Panc1 (cell line): Measurements from ENCODE around the gene EWSR1. TPM values are rescaled to one million over a fixed set of nuclear protein-coding genes. Genes with fewer than 3 reads are reported as not detected.

Source experiments
- ATAC-seq: fragments of 200-7000 bp; cut with Tn5 transposase; 2 replicates; pipeline ENCODE4 v1.9.1; 2020; ENCODE audit warnings: mild to moderate bottlenecking, moderate library complexity
- BruUV-seq: library from RNA; stranded (reverse); fragments of 400-500 nt; replicated peaks from 2 replicates; lab custom pipeline; 2021; lab: Mats Ljungman, UMichigan
- CTCF ChIA-PET: fragments of 300-600 bp; sonication (Branson Sonifier 250); formaldehyde crosslinking; loops from one replicate; lab custom pipeline; 2022; ENCODE audit warnings: antibody characterized with exemption; lab: Charles Lee
- POLR2A ChIA-PET: fragments of 300-600 bp; sonication (Branson Sonifier 250); formaldehyde crosslinking; loops from one replicate; lab custom pipeline; 2022; ENCODE audit warnings: antibody characterized with exemption; lab: Charles Lee
- DNase-seq: peaks from one replicate; pipeline ENCODE4 v3.0.0-alpha.2; 2010; ENCODE audit warnings: low read depth, low spot score
- H3K27ac ChIP-seq: 2 replicates; pipeline ENCODE4 v1.5.1; 2011; ENCODE audit warnings: mild to moderate bottlenecking, low read length, inconsistent platforms
- H3K27me3 ChIP-seq: fragments of 200-500 bp; sonication (Bioruptor generic); 2 replicates; pipeline ENCODE4 v1.6.0; 2014; ENCODE audit warnings: low read length, inconsistent platforms; ENCODE audit not compliant: control insufficient read depth, insufficient read depth
- H3K36me3 ChIP-seq: fragments of 200-500 bp; sonication (Bioruptor generic); 2 replicates; pipeline ENCODE4 v1.5.1; 2014; ENCODE audit warnings: inconsistent platforms, mild to moderate bottlenecking, low read length, moderate library complexity; ENCODE audit not compliant: control insufficient read depth, insufficient read depth
- H3K4me1 ChIP-seq: 2 replicates; pipeline ENCODE4 v1.5.1; 2011; ENCODE audit warnings: inconsistent platforms, mild to moderate bottlenecking, low read length, moderate library complexity; ENCODE audit not compliant: control insufficient read depth, insufficient read depth
- H3K4me3 ChIP-seq, 2 experiments: 2 replicates each; pipeline ENCODE4 v1.5.1; 2011 to 2012; ENCODE audit warnings: low read depth in 2 of 2, low read length in 2 of 2, mild to moderate bottlenecking in 2 of 2, inconsistent platforms in 1 of 2, moderate library complexity in 1 of 2
- H3K9me3 ChIP-seq: fragments of 200-500 bp; sonication (Bioruptor generic); 2 replicates; pipeline ENCODE4 v1.5.1; 2014; ENCODE audit warnings: low read depth, mild to moderate bottlenecking, inconsistent platforms, low read length, moderate library complexity; ENCODE audit not compliant: control insufficient read depth, insufficient read depth
- POLR2AphosphoS5 ChIP-seq: IDR thresholded peaks from 2 replicates; pipeline ENCODE4 v1.6.1; 2012; ENCODE audit warnings: mild to moderate bottlenecking, low read depth, low read length, moderate library complexity
- SIN3A ChIP-seq: IDR thresholded peaks from 2 replicates; pipeline ENCODE4 v1.6.1; 2012; ENCODE audit warnings: low read depth, mild to moderate bottlenecking, low read length, moderate library complexity, borderline replicate concordance; ENCODE audit not compliant: insufficient read depth
- TCF7L2 ChIP-seq: IDR thresholded peaks from 2 replicates; pipeline ENCODE4 v1.6.1; 2011; ENCODE audit warnings: mild to moderate bottlenecking, low read depth, low read length, inconsistent platforms
- in situ Hi-C: cut with HindIII; loops from 2 replicates; pipeline ENCODE4 v1.10.0; 2016; ENCODE audit warnings: low sequenced_read_pairs, low pct_unique_long_range_greater_than_20kb
- intact Hi-C: fragments of 100-400 bp; cut with micrococcal nuclease; formaldehyde crosslinking; loops from one replicate; pipeline ENCODE4 v1.10.0; 2022; ENCODE audit not compliant: unreplicated experiment
- total RNA-seq: library from RNA; stranded (reverse); gene quantifications from one replicate; pipeline ENCODE4 v1.2.1, GENCODE V29; 2021; ENCODE audit not compliant: unreplicated experiment
- TF ChIP-seq, protein P1 (sequence below): fragments of 450-650 bp; IDR thresholded peaks from 2 replicates; pipeline ENCODE4 v1.5.1; 2017; ENCODE audit warnings: mild to moderate bottlenecking
- TF ChIP-seq, protein P2 (sequence below), 2 experiments: IDR thresholded peaks; 2 replicates each; pipeline ENCODE4 v1.6.1; 2011 to 2012; ENCODE audit warnings: low read depth in 2 of 2, control low read depth in 1 of 2, low read length in 1 of 2, mild to moderate bottlenecking in 1 of 2, moderate library complexity in 1 of 2; ENCODE audit not compliant: insufficient read depth in 1 of 2

EWSR1 gene
- total RNA-seq, 1 experiment from 2014 or later = 272 TPM

DNA sequence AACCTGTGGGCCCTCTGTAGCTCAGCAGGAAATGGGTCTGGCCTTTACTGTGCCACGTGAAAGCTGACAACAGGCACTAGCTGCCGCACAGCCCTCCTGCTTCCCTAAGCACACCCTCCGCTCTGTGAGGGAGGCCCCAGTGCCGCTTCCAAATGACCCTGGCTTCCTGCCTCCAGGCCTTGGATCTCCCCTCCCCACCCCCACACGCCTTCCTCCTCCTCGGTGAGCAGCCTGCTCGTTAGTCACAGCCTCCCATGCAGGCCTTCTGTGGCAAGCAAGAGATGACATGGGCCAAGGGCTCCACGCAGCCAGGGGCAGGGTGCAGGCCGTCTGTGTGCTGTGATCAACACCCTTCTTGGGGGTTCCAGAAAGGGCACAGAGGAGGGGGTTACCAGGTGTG, 62.7 kb downstream of the EWSR1 start:
- no peak for DNase-seq

DNA sequence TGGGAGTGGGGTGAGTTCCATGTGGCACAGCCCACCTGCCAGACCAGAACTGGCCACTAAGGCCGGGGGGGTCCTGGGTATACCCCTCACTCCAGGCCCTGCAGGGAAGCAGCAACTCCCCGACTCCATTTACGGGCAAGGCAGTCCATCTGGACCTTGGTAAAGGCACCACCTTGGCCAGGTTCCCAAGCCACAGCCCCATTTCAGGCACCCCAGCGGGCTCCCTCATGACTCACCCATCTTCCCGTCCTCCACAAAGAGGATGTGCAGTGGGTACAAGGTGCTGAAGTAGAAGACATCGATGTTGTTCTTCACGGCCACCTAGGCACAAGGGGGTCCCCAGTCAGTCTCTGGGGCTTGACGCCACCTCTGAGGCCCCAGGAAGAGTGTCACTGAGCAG, 63.1 kb downstream of the EWSR1 start:
- in situ Hi-C loops = no loop called here
- CTCF ChIA-PET = no interaction called here
- H3K4me1 ChIP-seq = no peaks in the 10 kb centered on the region

More for the DNA sequence above, 62.7 kb downstream of the EWSR1 start:
- TF ChIP-seq, protein P1, sequence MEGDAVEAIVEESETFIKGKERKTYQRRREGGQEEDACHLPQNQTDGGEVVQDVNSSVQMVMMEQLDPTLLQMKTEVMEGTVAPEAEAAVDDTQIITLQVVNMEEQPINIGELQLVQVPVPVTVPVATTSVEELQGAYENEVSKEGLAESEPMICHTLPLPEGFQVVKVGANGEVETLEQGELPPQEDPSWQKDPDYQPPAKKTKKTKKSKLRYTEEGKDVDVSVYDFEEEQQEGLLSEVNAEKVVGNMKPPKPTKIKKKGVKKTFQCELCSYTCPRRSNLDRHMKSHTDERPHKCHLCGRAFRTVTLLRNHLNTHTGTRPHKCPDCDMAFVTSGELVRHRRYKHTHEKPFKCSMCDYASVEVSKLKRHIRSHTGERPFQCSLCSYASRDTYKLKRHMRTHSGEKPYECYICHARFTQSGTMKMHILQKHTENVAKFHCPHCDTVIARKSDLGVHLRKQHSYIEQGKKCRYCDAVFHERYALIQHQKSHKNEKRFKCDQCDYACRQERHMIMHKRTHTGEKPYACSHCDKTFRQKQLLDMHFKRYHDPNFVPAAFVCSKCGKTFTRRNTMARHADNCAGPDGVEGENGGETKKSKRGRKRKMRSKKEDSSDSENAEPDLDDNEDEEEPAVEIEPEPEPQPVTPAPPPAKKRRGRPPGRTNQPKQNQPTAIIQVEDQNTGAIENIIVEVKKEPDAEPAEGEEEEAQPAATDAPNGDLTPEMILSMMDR = no peak
- TF ChIP-seq SIN3A = no peak
- TF ChIP-seq POLR2AphosphoS5 = no peak
- TF ChIP-seq, protein P2, sequence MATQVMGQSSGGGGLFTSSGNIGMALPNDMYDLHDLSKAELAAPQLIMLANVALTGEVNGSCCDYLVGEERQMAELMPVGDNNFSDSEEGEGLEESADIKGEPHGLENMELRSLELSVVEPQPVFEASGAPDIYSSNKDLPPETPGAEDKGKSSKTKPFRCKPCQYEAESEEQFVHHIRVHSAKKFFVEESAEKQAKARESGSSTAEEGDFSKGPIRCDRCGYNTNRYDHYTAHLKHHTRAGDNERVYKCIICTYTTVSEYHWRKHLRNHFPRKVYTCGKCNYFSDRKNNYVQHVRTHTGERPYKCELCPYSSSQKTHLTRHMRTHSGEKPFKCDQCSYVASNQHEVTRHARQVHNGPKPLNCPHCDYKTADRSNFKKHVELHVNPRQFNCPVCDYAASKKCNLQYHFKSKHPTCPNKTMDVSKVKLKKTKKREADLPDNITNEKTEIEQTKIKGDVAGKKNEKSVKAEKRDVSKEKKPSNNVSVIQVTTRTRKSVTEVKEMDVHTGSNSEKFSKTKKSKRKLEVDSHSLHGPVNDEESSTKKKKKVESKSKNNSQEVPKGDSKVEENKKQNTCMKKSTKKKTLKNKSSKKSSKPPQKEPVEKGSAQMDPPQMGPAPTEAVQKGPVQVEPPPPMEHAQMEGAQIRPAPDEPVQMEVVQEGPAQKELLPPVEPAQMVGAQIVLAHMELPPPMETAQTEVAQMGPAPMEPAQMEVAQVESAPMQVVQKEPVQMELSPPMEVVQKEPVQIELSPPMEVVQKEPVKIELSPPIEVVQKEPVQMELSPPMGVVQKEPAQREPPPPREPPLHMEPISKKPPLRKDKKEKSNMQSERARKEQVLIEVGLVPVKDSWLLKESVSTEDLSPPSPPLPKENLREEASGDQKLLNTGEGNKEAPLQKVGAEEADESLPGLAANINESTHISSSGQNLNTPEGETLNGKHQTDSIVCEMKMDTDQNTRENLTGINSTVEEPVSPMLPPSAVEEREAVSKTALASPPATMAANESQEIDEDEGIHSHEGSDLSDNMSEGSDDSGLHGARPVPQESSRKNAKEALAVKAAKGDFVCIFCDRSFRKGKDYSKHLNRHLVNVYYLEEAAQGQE (IDR thresholded peaks at IDR 0.05; ENCODE audit: insufficient read depth in 1 of 2, low read depth in 2 of 2, low read length in 1 of 2) = no peak
- TF ChIP-seq TCF7L2 = no peak
- Histone ChIP-seq H3K27me3 (no peaks in the 10 kb centered on the region), H3K9me3 (no peaks in the 10 kb centered on the region), H3K36me3 (no peaks in the 10 kb centered on the region), H3K27ac (no peak overlapping the region), H3K4me3 (no peak overlapping the region), H3K4me1 (no peaks in the 10 kb centered on the region)
- ChIA-PET POLR2A (interaction anchor here (0.6 kb wide), 1 partner anchor 371 kb away, joined by 3 read pairs; no protein-coding TSS in a partner anchor), CTCF (no interaction called here)
- ATAC-seq = no peak
- intact Hi-C loops = no loop called here
- in situ Hi-C loops = no loop called here
- no TSS peak for BruUV-seq

More for the DNA sequence above, 63.1 kb downstream of the EWSR1 start:
- TF ChIP-seq TCF7L2 (no peak), SIN3A (no peak)
- TF ChIP-seq, protein P2 (IDR thresholded peaks at IDR 0.05; ENCODE audit: insufficient read depth in 1 of 2, low read depth in 2 of 2, low read length in 1 of 2) = no peak
- intact Hi-C loops = no loop called here
- no peaks in the 10 kb centered on the region for H3K36me3 ChIP-seq
- BruUV-seq = no TSS peak
- no peaks in the 10 kb centered on the region for H3K27me3 ChIP-seq
- ATAC-seq = no peak
- POLR2A ChIA-PET = interaction anchor here (0.6 kb wide), 1 partner anchor 371 kb away, joined by 3 read pairs; no protein-coding TSS in a partner anchor
- H3K9me3 ChIP-seq = no peaks in the 10 kb centered on the region
- H3K4me3 ChIP-seq = no peak overlapping the region
- no peak for DNase-seq
- no peak overlapping the region for H3K27ac ChIP-seq
